Measurements from ENCODE around the gene GHRL. TPM values are rescaled to one million over a fixed set of nuclear protein-coding genes. Genes with fewer than 3 reads are reported as not detected.

The GHRL gene
- total RNA-seq, 2 donors from 2014 or later: 0.54 to 3.0 TPM

GRCh38 chr3:10312391-10312790 is 19.6 kb upstream of the GHRL start:
- no peak for DNase-seq (ENCODE audit: low spot score)
- ATAC-seq (ENCODE audit: insufficient number of reproducible peaks, low FRiP score, low read depth): no peak
- no peak for TF ChIP-seq CTCF (IDR thresholded peaks at IDR 0.05)
- no peak overlapping the region for H3K4me3 ChIP-seq
- no peaks in the 10 kb centered on the region for H3K4me1 ChIP-seq (ENCODE audit: control insufficient read depth in 1 of 2, low read depth in 2 of 2)
- no peaks in the 10 kb centered on the region for H3K27me3 ChIP-seq (replicated peaks; ENCODE audit: insufficient read depth)
- no peak overlapping the region for H3K27ac ChIP-seq
- no peaks in the 10 kb centered on the region for H3K9me3 ChIP-seq
- peaks cover 63% of the 10 kb centered on the region for H3K36me3 ChIP-seq

- Histone ChIP-seq H3K36me3 (peaks cover 66% of the 10 kb centered on the region), H3K4me1 (ENCODE audit: control insufficient read depth in 1 of 2, low read depth in 2 of 2) (no peaks in the 10 kb centered on the region), H3K27me3 (replicated peaks; ENCODE audit: insufficient read depth) (no peaks in the 10 kb centered on the region), H3K4me3 (no peak overlapping the region), H3K27ac (no peak overlapping the region), H3K9me3 (no peaks in the 10 kb centered on the region)
- ATAC-seq (ENCODE audit: insufficient number of reproducible peaks, low FRiP score, low read depth) (no peak), DNase-seq (ENCODE audit: low spot score) (no peak)
- TF ChIP-seq CTCF (IDR thresholded peaks at IDR 0.05): no peak
Observed at GRCh38 chr3:10311710-10312109, 19.0 kb upstream of the GHRL start.

- Histone ChIP-seq H3K4me1 (ENCODE audit: control insufficient read depth in 1 of 2, low read depth in 2 of 2) (no peaks in the 10 kb centered on the region), H3K27ac (no peak overlapping the region), H3K9me3 (no peaks in the 10 kb centered on the region), H3K36me3 (peaks cover 64% of the 10 kb centered on the region), H3K4me3 (no peak overlapping the region), H3K27me3 (replicated peaks; ENCODE audit: insufficient read depth) (no peaks in the 10 kb centered on the region)
- no peak for TF ChIP-seq CTCF (IDR thresholded peaks at IDR 0.05)
- ATAC-seq (ENCODE audit: insufficient number of reproducible peaks, low FRiP score, low read depth) (no peak), DNase-seq (ENCODE audit: low spot score) (no peak)
Observed at GRCh38 chr3:10310578-10310977, 17.8 kb upstream of the GHRL start.

DNA sequence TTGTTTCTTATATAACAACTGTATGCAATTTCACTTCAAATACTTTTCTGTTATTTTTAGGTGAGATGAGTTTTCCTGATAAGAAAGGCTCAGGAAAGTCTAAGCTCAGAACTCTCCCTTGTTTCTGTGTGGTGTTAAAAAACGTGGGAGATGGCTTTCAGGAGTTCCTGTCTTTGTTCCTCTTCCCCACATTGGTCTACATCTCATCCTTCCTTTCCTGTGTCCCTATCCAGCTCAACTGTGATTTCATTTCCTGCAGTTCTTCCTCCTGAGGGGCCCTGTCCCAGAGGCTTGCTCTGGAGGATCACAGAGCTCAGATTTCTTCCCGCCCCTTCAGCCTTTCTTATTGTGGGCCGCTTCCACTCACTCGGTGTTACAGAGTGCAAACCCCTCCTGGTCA is 17.0 kb upstream of the GHRL start:
- Histone ChIP-seq H3K27me3 (replicated peaks; ENCODE audit: insufficient read depth) (no peaks in the 10 kb centered on the region), H3K36me3 (peaks cover 66% of the 10 kb centered on the region), H3K27ac (no peak overlapping the region), H3K4me1 (ENCODE audit: control insufficient read depth in 1 of 2, low read depth in 2 of 2) (no peaks in the 10 kb centered on the region), H3K9me3 (no peaks in the 10 kb centered on the region), H3K4me3 (no peak overlapping the region)
- DNase-seq (ENCODE audit: low spot score) (no peak), ATAC-seq (ENCODE audit: insufficient number of reproducible peaks, low FRiP score, low read depth) (no peak)
- TF ChIP-seq CTCF (IDR thresholded peaks at IDR 0.05): no peak

DNA sequence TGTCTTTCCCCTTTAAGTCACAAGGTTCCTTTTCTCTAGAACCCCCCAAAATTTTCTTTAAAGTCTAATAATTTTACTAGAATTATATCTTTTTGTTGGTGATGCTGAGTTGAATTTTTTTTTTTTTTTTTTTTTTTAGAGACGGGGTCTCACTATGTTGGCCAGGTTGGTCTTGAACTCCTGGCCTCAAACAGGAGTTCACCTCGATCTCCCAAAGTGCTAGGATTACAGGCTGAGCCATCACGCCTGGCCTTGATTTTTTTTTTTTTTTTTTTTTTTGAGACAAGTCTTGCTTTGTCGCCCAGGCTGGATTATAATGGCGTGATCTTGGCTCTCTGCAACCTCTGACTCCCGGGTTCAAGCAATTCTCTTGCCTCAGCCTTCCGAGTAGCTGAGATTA is 15.9 kb upstream of the GHRL start:
- H3K9me3 ChIP-seq: no peaks in the 10 kb centered on the region
- no peak for ATAC-seq (ENCODE audit: insufficient number of reproducible peaks, low FRiP score, low read depth)
- no peak for TF ChIP-seq CTCF (IDR thresholded peaks at IDR 0.05)
- H3K36me3 ChIP-seq: peaks cover 65% of the 10 kb centered on the region
- no peaks in the 10 kb centered on the region for H3K27me3 ChIP-seq (replicated peaks; ENCODE audit: insufficient read depth)
- H3K4me1 ChIP-seq (ENCODE audit: control insufficient read depth in 1 of 2, low read depth in 2 of 2): no peaks in the 10 kb centered on the region
- no peak overlapping the region for H3K27ac ChIP-seq
- no peak for DNase-seq (ENCODE audit: low spot score)
- no peak overlapping the region for H3K4me3 ChIP-seq
